Activated T-cell treated with anti-CD3 and anti-CD28 coated beads, Interleukin-2, amount 50 U/mL, for 1 hour (primary cell): ENCODE data around the gene ANKHD1.
"Not testable (repeated sequence)": the region's sequence is repeated elsewhere in the genome, so short reads cannot be mapped to it uniquely, and the experiment has no call there.

Experiments used
- DNase-seq: peaks from one replicate; pipeline ENCODE4 v3.0.0-alpha.2; 2020

The ANKHD1 gene

GRCh38 chr5:140566665-140567064, 165.0 kb downstream of the ANKHD1 start:
- no peak for DNase-seq

- no peak for DNase-seq
Observed at GRCh38 chr5:140567136-140567818, 165.6 kb downstream of the ANKHD1 start.

- no peak for DNase-seq
Observed at GRCh38 chr5:140567871-140568270, 166.2 kb downstream of the ANKHD1 start.

- DNase-seq: no peak
Observed at GRCh38 chr5:140568443-140569063, 166.9 kb downstream of the ANKHD1 start.

- no peak for DNase-seq
Observed at GRCh38 chr5:140569197-140569596, 167.6 kb downstream of the ANKHD1 start.

GRCh38 chr5:140570058-140570457, 168.4 kb downstream of the ANKHD1 start:
- no peak for DNase-seq

- no peak for DNase-seq
Observed at GRCh38 chr5:140570488-140570887, 168.9 kb downstream of the ANKHD1 start.

GRCh38 chr5:140571105-140571504, 169.5 kb downstream of the ANKHD1 start:
- DNase-seq: no peak

GRCh38 chr5:140573683-140574082, 172.1 kb downstream of the ANKHD1 start:
- no peak for DNase-seq

- DNase-seq: no peak
Observed at GRCh38 chr5:140574165-140574564, 172.5 kb downstream of the ANKHD1 start.

GRCh38 chr5:140575309-140575708, 173.7 kb downstream of the ANKHD1 start:
- no peak for DNase-seq

GRCh38 chr5:140576776-140577201, 175.2 kb downstream of the ANKHD1 start:
- no peak for DNase-seq

GRCh38 chr5:140579188-140579747, 177.6 kb downstream of the ANKHD1 start:
- not testable (repeated sequence) for DNase-seq

- no peak for DNase-seq
Observed at GRCh38 chr5:140587495-140587894, 185.9 kb downstream of the ANKHD1 start.

GRCh38 chr5:140588311-140589070, 186.9 kb downstream of the ANKHD1 start:
- no peak for DNase-seq
